NCI-H1048 (cell line): ENCODE results near the gene ADGRA1.

Experiments used
- DNase-seq: peaks from one replicate; lab custom pipeline; 2025; lab: John Stamatoyannopoulos, UW

ADGRA1 gene

DNA sequence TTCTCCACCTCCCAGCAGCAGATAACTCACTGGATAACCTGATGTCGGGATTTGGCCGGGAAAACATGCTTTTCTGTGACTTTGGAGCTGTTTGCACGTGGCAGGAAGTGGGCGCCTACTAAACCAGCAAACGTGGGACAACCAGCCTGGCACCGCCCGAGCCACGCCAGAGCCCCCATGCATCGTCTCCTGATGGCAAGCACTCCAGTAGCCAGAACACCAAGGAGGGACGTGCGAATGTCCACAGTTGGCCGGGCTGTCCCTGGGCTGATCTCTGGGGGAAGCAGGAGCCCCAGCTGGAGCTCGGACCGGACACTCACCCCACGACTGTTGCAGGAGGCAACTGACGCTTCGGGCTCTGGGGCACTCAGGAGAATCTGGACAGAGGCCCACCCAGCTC lies 7.1 kb downstream of the ADGRA1 start:
- no peak for DNase-seq

DNA sequence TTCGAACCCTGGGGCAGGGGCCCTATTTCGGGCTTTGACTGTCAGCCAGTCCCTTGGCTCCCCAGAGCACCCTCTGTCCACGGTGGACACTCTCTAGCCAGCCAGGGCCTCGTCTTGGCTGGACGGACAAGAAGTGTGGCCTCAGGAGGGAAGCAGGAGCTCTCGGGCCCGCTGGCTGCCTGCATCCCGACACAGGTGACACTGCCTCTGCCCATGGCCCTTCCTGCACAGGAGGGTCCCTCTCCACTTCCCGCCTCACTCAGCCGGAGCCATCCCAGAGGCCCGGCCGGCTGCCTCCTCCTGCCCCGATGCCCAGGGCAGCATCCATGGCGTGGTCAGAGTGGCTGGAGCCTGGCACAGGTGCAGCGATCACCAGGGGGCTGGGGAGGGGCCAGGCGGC lies 7.9 kb downstream of the ADGRA1 start:
- DNase-seq: no peak

DNA sequence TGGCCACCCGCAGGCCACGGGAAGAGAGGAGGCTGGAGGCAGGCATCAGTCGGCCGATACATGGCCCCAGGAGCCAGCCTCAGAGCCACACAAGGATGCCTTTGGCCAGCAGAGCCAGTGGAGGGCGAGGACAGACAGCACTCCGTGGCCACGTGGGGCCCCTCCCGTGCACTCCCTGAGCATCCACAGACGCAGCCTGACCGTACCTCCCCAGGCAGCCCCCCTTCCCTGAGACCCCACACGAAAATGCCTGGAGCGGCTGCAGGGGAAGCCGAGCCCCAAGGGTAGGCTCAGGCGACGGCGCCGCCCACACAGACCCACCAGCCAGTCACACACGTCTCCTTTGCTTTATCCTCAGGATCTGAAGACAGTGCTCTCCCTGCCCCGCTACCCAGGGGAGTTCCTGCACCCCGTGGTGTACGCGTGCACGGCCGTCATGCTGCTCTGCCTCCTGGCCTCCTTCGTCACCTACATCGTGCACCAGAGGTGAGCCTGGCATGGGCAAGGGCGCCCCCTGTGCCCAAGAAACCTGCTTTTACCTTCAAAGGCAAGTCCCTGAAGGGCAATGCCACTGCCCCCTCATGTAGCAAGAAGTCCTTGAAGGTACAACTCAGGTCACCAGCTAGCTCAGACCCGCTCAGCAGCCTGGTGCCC lies 9.0 kb downstream of the ADGRA1 start:
- DNase-seq: no peak

DNA sequence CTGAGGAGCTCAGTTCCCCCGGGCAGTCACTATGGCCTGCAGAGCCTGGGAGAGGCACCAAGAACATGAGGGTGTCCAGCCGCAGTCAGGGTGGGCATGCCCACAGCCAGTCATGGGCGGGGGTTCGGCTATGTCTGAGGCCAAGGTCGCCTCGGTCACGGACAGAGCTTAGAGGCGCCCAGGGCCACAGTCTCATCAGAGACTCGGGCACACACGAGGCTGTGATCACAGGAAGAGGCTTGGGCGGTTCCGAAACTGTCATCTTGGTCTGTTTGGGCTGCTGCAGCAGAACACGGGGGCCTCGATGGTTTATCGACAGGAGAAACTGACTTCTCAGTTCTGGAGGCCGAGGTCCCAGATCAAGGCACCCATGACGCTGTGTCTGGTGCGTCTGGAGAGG lies 9.7 kb downstream of the ADGRA1 start:
- no peak for DNase-seq

DNA sequence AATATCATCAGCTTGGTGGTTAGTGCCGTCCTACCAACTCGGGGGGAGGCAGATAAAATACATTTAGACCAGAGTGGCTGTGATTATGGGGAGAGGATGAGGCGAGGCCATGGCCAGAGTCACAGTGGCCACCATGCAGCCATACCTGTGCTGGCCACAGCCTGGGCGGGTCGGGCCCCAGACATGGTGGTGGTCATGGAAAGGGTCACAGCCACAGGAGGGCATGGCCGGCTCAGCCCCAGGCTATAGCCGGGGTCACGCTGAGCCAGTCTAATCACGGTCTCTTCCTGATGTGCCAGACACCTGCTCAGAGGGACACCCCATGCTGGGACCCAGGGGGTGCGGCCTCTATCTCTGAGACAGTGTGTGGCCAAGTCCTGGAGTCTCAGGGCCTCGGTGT lies 10.2 kb downstream of the ADGRA1 start:
- no peak for DNase-seq

DNA sequence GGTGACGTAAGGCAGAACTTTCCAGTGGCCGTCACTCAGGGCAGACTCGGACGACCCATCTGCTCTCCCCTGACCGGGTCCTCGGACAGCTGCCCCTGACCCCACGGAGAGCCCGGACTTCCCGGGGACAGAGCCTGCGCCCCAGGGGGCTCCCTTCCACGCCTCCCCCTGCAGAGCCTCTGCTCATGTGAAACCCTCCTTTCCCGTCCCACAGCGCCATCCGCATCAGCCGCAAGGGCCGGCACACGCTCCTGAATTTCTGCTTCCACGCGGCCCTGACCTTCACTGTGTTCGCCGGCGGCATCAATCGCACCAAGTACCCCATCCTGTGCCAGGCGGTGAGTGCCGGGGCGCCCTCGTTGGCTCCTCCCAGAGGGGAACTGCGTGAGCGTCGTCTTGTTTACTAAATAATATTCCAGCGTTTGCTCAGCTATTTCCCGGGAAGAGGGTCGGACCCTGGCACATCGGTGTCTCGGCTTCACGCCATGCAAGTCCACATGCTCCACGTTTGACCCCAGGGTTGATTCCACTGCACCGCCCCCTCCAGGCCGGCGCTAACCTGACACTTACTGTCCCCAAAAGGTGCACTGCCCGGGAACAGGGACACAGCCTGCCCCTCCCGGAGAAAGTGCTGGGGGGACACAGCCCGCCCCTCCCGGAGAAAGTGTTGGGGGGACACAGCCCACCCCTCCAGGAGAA lies 10.9 kb downstream of the ADGRA1 start:
- no peak for DNase-seq

DNA sequence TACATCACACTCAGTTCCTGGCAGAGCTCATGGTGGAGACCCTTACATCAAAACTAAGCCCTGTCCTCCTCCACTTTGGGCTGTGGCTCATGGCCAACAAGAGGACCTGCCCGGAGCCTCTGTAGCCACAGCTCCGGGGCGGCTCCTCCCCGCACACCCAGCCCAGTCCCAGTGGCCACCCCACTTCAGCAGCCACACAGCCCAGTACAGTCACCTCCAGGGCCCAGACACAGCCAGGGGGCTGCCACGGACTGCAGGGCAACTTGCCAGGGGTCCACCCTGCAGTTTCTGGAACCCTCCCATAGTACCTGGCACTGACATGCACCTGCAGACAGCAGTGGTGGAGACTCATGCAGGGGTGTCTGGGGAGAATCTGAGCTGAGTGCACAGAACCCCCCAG lies 11.8 kb downstream of the ADGRA1 start:
- DNase-seq: no peak

DNA sequence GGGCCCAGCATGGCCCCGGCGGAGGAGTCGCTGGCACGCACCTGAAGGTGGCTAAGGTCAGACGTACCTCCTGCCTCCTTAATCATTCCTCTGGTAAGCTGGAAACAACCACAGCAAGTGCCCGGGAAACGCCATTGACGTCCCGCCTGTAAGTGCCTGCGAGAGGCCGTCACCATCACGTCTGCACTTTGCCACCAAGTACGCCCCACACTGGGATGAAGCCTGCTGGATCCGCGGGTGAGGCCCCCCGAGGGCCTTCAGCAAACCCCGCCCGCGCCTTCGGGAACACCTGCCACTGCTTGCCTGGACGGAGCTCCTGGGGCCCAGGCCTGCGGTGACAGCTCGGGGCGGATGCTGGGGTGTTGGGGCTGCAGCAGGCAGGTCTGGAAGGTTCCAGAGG lies 12.5 kb downstream of the ADGRA1 start:
- DNase-seq: no peak

DNA sequence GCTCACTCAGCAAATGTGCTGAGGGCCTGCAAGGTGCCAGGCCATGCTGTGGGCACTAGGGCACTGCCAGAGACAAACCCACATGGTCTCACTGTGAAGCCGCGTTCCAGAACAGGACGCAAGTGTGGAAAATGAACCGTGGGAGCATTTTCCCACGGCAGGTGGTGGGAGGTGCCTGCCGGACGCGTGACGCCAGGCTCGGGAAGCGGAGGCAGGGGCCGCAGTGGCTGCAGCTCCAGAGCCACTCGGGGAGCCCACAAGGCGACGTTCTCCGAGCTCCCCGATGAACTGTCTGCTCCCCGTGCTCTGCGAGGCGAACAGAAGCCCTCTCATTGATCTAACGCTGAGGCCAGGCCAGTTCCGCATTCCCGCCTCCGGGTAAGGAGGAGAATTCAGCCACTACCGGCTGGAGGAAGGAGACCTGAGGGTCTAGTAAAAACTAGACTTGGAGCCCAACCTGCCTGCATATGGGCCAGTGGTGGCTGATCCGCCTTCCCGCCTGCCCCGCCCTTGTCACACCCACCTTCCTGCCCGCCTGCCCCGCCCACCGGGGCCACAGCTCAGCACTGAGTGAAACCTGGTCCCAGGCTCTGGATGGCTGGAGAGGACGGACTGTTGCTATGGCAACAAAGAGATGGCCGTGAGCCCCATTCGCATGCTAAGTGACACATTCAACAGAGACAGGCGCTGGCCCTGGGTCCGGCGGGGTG lies 13.1 kb downstream of the ADGRA1 start:
- DNase-seq: no peak

DNA sequence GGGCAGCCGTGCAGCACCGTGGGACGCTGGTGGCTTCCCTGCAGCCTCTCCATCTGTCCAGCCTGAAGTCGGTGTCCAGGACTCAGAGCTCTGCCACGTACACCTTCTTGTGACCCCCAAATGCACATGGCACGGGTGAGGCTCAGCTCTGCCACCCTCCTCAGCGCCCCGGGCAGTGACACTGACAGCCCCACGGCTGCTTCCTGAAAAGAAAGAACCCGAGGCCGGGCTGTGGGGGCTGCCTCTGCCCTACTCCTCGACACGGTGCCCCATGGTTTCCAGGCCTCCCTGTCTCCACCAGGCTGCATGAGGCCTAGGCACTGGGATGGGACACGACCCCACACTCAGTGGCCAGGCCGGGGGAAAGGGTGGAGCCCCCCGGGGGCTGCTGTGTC lies 13.7 kb downstream of the ADGRA1 start:
- no peak for DNase-seq

DNA sequence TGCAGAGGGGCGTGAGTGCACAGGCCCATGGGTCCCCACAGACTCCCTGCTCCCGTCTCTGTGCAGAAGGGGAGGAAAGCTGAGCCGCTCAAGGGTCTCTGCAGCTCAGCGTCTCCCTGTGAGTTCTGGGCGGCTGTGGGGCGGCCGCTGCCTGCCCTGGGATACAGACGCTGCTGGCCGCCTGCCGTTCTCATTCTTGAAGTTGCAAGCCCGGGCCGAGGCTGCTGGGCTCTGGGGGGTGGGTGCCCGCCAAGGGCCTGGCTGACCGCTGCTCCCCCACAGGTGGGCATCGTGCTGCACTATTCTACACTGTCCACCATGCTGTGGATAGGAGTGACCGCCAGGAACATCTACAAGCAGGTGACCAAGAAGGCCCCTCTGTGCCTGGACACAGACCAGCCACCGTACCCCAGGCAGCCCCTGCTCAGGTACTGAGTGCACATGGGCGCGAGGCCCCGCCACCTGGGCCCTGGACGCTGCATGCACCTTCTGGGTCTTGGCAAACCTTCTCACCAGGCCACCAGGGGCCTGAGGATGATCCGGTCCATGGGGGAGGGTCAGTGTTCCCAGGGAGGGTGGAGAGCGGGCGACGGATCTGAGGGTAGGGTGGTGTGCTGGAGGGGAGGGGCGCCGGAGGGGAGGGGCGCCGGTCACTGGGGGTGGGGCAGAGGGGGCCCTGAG lies 14.8 kb downstream of the ADGRA1 start:
- no peak for DNase-seq

DNA sequence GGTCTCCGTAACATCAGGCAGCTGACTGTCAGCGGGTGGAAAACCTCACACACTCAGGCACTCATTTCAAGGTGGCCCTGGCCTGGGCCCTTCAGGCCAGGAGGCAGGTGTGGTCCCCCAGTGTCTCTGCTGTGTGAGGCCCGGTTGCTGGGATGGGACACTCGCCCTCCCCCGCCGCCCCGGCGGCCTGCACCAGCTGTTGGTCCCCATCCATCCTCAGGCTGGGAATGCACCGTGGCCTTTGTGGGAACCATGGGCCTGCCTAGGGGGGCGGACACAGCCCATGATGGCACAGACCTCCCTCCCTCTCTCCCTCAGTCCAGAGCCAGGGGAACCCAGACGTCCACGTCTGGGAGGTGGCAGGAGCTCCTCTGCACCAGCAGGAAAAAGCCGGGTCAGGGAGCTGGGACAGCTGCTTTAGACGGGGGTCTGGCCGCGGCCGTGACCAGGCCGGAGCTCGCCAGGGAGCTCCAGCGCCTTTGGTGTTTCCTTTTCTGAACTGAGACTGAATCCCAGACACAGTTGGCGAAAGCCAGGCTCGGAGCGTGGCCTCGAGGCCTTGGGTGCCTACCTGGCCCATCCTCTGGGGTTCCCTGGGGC lies 15.7 kb downstream of the ADGRA1 start:
- no peak for DNase-seq

DNA sequence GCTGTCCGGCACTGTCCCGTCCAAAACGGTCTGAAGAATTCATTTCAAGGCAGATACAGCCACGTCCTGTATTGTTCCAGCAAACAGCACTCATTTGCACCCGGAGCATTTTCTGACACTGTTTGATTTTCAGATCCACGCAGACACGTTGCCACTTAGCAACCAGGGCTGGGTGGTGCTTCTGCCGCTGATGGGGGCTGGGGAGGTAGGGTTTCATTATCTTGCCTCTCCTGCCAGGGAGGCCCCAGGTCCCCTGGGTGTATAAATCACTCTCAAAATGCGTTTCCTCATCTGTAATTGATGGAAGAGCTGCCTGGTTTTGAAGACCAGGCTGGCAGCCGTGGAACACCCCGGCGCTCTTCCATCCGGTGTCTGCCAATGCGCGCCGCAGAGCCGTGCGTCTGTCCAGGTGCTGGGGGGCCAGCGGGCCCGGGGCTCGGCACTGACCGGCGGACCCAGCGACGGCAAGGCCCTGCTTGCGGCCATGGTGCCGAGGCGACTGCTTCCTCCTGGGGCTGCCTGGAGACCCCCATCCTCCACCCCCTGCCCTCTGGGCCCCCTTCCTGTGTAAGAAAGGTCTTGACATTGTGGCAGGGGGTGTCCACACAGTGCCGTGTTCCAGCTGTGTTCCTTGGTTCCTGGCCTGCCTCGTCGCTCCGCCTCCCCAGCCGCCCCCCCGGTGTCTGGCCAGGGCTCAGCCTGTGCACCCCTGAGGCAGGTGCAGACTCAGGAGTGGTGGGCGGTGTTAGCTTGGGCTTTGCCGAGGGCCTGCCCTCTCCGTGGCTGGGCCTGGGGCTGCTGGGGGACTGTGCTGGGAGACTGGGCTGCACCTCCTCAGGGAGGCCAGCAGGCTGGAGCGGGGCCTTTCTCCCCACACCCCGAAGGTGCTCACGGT lies 16.6 kb downstream of the ADGRA1 start:
- no peak for DNase-seq

DNA sequence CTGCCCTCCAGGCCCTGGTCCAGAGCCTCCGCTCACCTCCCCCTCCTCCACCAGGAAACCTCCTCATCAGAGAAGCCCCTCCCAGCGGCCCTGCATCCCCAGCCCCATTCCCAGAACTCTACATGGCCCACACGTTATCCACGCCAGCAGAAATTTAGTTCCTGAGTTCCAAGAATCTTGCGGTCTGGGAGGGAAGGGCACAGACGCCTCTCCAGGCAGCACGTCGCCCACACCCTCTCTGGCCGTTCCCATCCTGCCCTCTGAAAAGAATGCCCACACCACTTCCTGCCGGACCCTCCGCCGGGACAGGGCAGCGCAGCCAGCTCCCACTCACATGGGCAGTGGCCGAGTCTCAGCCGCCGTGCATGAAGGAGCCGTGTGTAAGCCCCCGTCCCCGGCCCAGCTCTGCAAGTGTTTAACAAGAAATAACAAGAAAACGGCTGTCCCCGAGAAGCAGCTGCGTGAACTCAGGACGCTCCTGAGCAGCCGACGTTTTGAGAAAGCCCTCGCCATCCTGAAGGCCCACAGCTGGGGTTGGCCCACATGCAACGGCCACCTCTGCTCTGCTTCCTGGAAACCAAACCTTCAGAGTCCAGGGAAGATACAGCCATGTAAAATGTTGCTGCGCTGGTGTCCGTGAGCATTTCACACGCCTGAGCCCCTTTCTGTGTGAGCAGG lies 17.4 kb downstream of the ADGRA1 start:
- DNase-seq: no peak

DNA sequence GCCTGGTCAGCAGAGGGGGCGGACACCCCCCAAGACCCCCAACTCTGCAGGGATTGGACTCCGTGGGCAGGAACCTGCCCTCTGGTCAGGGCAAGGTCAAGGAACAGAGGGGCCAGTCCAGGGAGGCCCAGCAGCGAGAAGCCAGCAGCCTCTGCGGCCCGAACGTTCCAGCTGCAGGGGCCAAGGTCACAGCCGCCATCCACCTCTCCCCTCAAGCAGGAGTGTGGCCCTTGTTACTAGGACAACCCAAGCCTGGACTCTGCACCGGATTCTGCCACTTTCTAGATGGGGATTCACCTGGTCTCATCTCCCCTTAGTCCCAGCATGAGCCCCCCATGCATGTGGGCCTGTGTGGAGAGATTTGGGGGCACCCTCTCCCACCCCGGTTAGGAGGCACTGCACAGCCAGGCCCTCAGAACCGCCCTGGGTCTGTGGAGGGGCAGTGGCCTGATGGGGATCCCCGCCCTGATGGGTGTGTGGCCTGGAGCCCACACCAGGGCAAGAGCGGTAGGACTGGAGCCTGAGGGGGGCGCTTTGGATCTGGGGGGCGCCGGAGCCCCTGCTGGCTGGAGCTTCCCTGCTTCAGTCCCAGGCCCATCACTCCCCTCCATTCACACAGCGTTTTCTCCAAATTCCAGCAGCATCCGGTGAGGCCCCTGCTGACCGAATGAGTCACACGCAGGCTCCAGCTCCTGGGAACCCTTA lies 18.1 kb downstream of the ADGRA1 start:
- DNase-seq: no peak

DNA sequence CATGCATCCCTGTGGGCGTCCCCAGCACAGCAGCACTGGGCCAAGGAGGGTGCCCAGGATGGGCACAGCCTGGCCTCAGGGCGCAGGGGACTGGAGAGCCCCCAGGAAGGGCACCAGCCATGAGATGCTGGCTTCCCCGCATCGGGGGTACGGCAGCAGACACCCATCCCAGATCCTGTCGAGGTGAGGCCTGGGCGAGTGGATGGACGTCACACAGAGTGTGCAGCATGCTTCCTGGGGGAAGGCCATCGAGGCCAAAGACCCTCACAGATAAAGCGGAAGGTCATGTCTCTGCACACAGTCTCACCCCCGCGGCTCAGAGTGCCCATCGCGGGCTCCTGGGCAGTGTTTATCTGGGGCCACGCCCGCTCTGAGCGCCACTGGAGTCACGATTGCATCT lies 18.8 kb downstream of the ADGRA1 start:
- no peak for DNase-seq

DNA sequence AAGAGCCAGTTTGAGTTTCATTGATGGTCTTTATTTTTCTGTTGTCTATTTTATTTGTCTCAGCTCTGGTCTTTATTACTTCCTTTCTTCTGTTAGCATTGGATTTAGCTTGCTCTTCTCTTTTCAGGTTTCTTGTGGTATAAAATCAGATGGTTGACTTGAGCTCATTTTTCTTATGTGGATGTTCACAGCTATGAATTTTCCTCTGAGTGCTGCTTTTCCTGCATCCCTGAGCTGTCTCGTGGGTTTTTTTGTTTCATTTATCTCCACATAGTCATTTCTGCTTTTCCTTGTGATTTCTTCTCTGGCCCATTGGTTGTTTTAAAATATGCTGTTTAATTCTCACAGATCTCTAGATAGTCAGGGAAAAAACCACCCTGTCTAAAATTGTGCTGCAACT lies 19.7 kb downstream of the ADGRA1 start:
- no peak for DNase-seq

DNA sequence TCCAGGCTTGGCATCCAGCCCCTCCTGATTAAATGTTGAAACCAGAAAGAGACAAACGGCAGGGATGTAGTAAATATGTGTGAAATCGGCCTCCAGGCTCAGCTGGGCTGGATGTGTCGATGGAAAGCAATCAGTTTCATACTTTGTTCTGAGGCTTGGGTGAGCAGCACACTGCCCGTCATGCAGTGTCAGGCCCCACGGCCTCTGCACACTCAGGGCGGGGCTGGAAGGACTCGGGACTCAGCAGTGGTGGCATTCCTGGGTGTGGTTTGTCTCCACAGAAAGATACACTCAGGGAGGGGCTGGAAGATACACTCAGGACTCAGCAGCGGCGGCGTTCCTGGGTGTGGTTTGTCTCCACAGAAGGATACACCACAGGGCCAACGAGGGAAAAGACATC lies 22.0 kb downstream of the ADGRA1 start:
- DNase-seq: no peak

DNA sequence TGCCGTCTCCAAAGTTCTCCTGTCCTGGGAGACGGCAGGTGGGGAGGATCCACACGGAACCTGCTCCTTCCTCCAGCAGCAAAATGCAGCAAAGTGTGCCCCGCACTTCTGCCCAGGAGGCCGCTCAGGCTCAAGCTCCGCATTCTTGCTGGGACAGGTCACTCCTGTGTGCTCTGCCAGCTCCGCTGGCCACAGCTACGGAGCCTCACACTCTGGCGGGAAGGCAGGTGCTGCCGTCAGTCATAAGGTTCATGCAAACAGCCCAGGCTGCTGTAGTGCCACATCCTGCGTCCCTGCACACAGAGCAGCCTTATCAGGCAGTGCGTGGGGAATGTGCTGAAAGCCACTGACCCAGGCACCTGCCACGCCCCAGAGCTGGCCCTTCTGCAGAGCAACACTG lies 22.4 kb downstream of the ADGRA1 start:
- DNase-seq: no peak

DNA sequence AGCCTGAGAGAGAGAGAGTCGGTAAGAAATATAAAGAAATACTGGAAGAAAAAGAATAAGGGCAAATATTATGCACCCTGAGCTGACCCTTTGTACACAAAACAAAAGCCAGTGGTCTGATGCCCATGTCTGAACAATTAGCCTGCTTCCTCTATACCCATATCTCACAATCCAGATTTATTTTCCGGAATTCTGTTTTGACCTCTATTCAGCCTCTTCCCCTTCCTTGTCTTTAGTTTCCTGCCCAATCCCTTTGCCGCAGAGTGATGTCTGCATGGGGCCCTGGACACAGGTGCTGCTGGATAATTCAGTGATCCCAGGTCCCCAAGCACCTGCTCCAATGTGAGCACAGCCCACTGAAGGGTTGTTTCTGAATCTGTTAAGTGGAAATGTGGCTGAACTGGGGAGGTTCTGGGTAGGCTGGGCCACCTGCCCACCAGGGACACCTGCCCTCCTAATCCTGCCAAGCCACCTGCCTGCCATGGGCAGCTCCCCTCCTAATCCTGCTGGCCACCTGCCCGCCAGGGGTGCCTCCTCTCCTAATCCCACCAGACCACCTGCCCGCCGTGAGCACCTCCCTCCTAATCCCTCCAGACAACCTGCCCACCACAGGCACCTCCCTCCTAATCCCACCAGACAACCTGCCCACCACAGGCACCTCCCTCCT lies 23.0 kb downstream of the ADGRA1 start:
- DNase-seq: no peak
